C4-2B (cell line): Measurements from ENCODE around the gene ERC1.
"Not testable (repeated sequence)": the region's sequence is repeated elsewhere in the genome, so short reads cannot be mapped to it uniquely, and the experiment has no call there.

Experiments
- H3K27ac ChIP-seq: fragments of 450-650 bp; 2 replicates; pipeline ENCODE4 v1.5.1; 2017
- ZFX ChIP-seq: fragments of 450-650 bp; IDR thresholded peaks from 2 replicates; pipeline ENCODE4 v1.6.1; 2017
- TF ChIP-seq, protein P1 (sequence below): fragments of 450-650 bp; conservative IDR thresholded peaks from 2 replicates; pipeline ENCODE4 v1.5.1; 2017; ENCODE audit warnings: mild to moderate bottlenecking

ERC1 gene

DNA sequence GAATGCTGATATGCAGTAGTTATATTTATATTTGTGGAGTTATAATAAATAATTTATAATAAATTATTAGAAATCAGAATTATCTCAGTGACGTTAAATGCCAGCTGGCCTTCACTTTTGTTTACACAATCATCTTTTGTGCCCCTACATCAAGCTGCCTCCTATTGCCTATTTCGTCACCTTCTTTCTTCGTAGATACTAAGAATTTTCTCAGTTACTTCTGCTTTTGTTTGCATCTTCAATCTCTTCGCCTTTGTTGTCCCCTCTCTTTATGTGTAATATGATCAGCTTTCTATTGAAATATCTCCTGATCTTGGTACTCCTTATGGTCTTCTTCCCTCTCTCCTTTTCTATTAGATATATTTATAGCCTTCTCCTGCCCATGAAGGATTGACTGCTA is 197.0 kb downstream of the ERC1 start:
- no peak overlapping the region for H3K27ac ChIP-seq
- TF ChIP-seq ZFX, result no peak
- TF ChIP-seq, protein P1, sequence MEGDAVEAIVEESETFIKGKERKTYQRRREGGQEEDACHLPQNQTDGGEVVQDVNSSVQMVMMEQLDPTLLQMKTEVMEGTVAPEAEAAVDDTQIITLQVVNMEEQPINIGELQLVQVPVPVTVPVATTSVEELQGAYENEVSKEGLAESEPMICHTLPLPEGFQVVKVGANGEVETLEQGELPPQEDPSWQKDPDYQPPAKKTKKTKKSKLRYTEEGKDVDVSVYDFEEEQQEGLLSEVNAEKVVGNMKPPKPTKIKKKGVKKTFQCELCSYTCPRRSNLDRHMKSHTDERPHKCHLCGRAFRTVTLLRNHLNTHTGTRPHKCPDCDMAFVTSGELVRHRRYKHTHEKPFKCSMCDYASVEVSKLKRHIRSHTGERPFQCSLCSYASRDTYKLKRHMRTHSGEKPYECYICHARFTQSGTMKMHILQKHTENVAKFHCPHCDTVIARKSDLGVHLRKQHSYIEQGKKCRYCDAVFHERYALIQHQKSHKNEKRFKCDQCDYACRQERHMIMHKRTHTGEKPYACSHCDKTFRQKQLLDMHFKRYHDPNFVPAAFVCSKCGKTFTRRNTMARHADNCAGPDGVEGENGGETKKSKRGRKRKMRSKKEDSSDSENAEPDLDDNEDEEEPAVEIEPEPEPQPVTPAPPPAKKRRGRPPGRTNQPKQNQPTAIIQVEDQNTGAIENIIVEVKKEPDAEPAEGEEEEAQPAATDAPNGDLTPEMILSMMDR, result no peak

DNA sequence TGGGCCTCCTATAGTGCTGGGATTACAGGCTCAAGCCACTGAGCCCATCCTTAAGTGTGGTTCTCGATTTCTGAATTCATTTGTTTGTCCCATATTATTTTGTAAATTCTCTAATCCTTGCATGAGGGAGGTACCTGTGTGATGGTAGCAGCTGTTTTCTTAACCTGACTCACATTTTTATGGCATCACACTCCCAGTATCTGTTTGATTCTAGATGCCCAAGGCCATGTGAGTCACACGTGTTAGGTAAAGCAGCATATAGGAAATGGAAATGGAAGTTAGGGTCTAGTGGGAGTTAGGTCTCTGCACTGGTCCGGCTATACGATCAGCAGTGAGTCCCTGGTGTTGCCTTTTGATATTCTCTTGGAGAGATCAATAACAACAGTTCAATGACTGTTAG is 198.1 kb downstream of the ERC1 start:
- no peak for TF ChIP-seq ZFX
- TF ChIP-seq, protein P1, result no peak

DNA sequence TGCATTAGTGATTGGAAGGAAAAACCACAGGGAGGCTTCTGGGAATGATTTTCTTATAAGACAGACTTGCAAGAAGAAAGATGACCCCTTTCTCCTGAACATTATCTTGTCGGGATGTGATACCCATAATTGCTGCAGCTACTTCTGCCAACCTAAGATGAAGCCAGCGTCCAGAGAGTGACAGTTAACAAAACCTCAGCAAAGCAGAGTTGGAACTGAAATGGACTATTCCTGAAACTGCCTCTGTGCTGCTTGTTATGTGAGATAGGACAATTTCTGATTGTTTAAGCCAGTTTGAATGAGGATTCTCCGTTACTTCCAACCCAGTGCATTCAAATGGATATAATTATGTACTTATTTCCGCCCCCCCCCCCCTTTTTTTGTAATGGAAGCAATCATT is 204.5 kb downstream of the ERC1 start:
- no peak for TF ChIP-seq ZFX
- TF ChIP-seq, protein P1, result no peak
- no peak overlapping the region for H3K27ac ChIP-seq

More for the DNA sequence above, 198.1 kb downstream of the ERC1 start:
- no peak overlapping the region for H3K27ac ChIP-seq

DNA sequence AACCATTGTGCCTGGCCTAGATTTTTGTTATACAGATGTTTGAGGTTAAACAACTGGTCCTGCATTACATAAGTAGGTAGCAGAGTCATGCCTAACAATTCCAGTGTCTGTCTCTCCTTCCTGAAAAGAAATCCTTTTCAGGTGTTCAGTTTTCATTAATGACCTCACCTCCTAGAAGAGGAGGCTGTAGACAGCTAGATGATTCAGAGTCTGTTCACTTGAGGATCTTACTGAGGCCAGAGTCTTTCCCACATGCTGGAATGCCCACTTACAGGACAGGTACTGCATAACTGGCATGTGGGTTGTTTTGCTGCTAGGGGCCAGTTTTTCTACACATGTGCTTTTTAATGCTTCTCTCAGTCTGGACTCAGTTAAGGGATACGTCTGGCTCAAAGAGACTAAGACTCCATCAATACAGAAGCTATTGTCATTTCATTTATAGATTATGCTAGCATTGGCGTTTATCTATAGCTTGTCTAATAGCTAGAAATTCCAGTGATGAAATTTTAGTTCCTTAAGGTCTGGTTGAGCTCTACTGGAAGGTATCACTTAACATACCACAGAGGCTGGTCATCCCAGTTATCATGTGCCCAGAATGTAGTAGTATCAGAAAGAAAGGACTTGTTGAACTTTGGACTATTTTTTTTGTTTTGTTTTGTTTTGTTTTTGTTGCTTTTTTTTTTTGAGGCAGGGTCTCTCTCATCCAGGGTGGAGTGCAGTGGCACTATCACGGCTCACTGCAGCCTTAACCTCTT is 206.4 kb downstream of the ERC1 start:
- no peak for TF ChIP-seq ZFX
- TF ChIP-seq, protein P1, result no peak
- H3K27ac ChIP-seq, result no peak overlapping the region

DNA sequence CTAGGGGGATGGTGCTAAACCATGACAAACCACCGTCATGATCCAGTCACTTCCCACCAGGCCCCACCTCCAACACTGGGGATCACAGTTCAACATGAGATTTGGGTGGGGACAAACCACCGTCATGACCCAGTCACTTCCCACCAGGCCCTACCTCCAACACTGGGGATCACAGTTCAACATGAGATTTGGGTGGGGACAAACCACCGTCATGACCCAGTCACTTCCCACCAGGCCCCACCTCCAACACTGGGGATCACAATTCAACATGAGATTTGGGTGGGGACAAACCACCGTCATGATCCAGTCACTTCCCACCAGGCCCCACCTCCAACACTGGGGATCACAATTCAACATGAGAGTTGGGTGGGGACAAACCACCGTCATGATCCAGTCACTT is 207.8 kb downstream of the ERC1 start:
- H3K27ac ChIP-seq, result not testable (repeated sequence)

DNA sequence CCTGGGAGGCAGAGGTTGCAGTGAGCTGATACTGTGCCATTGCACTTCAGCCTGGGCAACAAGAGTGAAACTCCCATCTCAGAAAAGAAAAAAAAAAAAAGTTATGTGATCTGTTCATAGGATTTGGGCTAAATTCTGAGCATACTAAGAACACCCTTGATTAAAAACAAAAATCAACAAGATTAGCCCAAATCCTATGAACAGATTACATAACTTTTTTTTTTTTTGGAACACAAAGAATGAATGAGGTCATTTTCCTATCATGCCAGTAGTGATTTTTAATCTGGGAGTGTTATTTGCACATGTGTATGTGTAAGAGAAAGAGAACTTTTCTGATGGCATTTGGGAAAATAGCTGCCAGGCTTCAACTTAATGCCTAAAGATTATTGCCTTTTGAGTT is 208.7 kb downstream of the ERC1 start:
- TF ChIP-seq, protein P1, result no peak
- TF ChIP-seq ZFX, result no peak
- H3K27ac ChIP-seq, result no peak overlapping the region

DNA sequence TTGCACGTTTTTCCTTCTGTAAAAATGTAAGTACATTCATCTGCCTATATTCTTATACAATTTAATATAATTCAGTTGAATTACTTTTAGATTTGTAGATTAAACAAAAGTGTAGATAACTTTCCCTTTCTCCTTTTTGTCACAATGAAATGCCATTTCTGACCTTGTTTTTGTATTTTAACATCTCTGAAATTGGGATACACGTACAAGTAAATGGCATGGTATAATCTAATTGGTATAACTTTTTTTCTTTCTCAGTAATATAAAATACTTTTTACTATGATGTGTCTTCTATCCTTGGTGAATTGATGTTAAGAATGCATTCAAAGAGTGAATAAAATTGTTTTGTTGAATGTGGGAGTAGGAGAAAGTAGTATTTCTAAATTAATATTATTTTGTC is 210.0 kb downstream of the ERC1 start:
- H3K27ac ChIP-seq, result no peak overlapping the region

DNA sequence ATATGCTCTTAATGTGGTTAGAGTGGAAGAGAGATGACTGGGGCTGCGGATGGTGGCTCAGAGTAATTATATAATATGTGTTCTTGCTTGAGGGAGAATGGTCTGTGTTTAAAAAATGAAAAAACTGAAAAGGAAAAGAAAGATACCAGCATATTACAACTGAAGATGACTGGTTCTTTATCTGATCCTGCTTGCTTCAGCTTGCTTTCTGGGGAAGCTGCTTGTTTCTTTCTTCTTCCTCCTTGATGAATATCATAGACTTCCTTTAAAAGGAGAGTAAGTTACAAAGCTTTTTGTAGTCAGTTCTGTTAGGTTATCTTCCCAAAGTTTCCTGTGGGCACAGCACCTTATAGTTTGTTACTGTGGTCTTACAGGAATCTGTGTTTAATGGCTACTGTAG is 210.9 kb downstream of the ERC1 start:
- TF ChIP-seq, protein P1, result no peak
- TF ChIP-seq ZFX, result no peak
- no peak overlapping the region for H3K27ac ChIP-seq

More for the DNA sequence above, 210.0 kb downstream of the ERC1 start:
- TF ChIP-seq ZFX, result no peak
- TF ChIP-seq, protein P1, result no peak
